Upper lobe of left lung (tissue), 6 donors: ENCODE results near the gene RAD51D. TPM values are rescaled to one million over a fixed set of nuclear protein-coding genes. Genes with fewer than 3 reads are reported as not detected.
"Not testable (repeated sequence)": the region's sequence is repeated elsewhere in the genome, so short reads cannot be mapped to it uniquely, and the experiment has no call there.

Experiments
- ATAC-seq, 2 donors: fragments of 200-7000 bp; cut with Tn5 transposase; one replicate each; pipeline ENCODE4 v1.9.1; 2022; ENCODE audit warnings: mild to moderate bottlenecking in 2 of 2, moderate library complexity in 2 of 2; ENCODE audit not compliant: low FRiP score in 2 of 2
- DNase-seq, 2 donors: peaks; one replicate each; pipeline ENCODE4 v3.0.0-alpha.2; 2019 to 2020
- H3K27ac ChIP-seq, 4 donors: fragments of 200-600 bp; sonication (generic); one replicate each; pipeline ENCODE4 v1.5.1; 2016 to 2019
- H3K27me3 ChIP-seq, 4 donors: fragments of 200-600 bp; sonication (generic); one replicate each; pipeline ENCODE4 v1.5.1; 2017 to 2019
- H3K36me3 ChIP-seq, 4 donors: fragments of 200-600 bp; sonication (generic); one replicate each; pipeline ENCODE4 v1.5.1; 2016 to 2019
- H3K4me1 ChIP-seq, 4 donors: fragments of 200-600 bp; sonication (generic); one replicate each; pipeline ENCODE4 v1.5.1; 2018 to 2019
- H3K4me3 ChIP-seq, 4 donors: fragments of 200-600 bp; sonication (generic); one replicate each; pipeline ENCODE4 v1.5.1; 2017 to 2019; ENCODE audit warnings: mild to moderate bottlenecking in 2 of 4, moderate library complexity in 1 of 4
- H3K9me3 ChIP-seq, 4 donors: fragments of 200-600 bp; sonication (generic); one replicate each; pipeline ENCODE4 v1.5.1; 2018 to 2019
- EP300 ChIP-seq, 4 donors: sonication (generic); formaldehyde crosslinking; IDR thresholded peaks; one replicate each; pipeline ENCODE4 v1.5.1; 2017; ENCODE audit warnings: antibody characterized with exemption in 4 of 4, control low read depth in 2 of 4
- POLR2A ChIP-seq, 4 donors: fragments of 450-650 bp; IDR thresholded peaks; one replicate each; pipeline ENCODE4 v1.5.1; 2016 to 2017; ENCODE audit warnings: antibody characterized with exemption in 4 of 4, mild to moderate bottlenecking in 2 of 4
- POLR2AphosphoS5 ChIP-seq, 2 donors: sonication (generic); formaldehyde crosslinking; IDR thresholded peaks; one replicate each; pipeline ENCODE4 v1.5.1; 2017; ENCODE audit warnings: antibody characterized with exemption in 2 of 2
- WGBS, 2 donors: methylation state at CpG; one replicate each; pipeline ENCODE4 v1.1.5; 2017 to 2018; 5-methylcytosine and 5-hydroxymethylcytosine counted together
- small RNA-seq, 4 donors: library from RNA; depleted of rRNA; stranded (forward); fragments of <200 nt; gene quantifications; one replicate each; pipeline ENCODE3, GENCODE V24; 2016
- total RNA-seq, 6 donors: library from RNA; depleted of rRNA in 4 of 6; stranded (reverse); fragments of >200 nt in 4 of 6; gene quantifications; one replicate each; pipeline versions ENCODE4 v1.1.0 to v1.2.1, GENCODE V29; 2016 to 2021
- TF ChIP-seq, protein P1 (sequence below), 6 experiments: fragments of 450-650 bp in 4 of 6; fragments of 200-600 bp in 2 of 6; sonication (generic) in 2 of 6; IDR thresholded peaks; one replicate each; pipeline ENCODE4 v1.5.1; 2016 to 2019; ENCODE audit warnings: antibody characterized with exemption in 6 of 6
- donor health status: DM: no; HTN: no; CAD: no; lungs with moderate emphysema.
- donor health status: DM: no; HTN: yes; CAD: no; lungs with severe emphysema.

RAD51D gene
- total RNA-seq, 6 donors from 2014 or later: 3.5 to 14.7 (median 7.5) TPM

DNA sequence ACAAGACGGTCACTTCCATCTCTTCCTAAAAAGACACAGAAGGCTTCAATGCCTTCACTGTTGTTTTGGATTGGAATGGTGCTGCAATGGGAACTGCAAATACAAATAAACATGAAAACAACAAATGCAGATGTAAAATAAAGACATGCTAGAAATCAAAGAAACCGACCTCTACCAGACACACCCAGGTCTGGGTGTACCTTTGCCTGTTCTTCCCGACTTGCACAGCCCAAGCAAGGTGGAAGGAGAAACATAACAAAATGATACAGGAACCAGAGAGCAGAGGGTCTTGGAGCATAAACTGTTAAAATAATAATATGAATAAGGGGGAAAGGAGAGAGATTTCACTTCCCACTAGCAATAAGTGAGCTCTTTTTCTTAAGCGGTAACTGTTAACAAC lies 73.4 kb downstream of the RAD51D start:
- H3K4me3 ChIP-seq: no peak overlapping the region
- 78 to 86% methylated on average over 4 of the region's 4 CpGs for WGBS, 2 donors
- no peak for TF ChIP-seq POLR2A (IDR thresholded peaks at IDR 0.05)
- no peak for TF ChIP-seq POLR2AphosphoS5 (IDR thresholded peaks at IDR 0.05)
- TF ChIP-seq EP300 (IDR thresholded peaks at IDR 0.05): no peak
- TF ChIP-seq, protein P1, sequence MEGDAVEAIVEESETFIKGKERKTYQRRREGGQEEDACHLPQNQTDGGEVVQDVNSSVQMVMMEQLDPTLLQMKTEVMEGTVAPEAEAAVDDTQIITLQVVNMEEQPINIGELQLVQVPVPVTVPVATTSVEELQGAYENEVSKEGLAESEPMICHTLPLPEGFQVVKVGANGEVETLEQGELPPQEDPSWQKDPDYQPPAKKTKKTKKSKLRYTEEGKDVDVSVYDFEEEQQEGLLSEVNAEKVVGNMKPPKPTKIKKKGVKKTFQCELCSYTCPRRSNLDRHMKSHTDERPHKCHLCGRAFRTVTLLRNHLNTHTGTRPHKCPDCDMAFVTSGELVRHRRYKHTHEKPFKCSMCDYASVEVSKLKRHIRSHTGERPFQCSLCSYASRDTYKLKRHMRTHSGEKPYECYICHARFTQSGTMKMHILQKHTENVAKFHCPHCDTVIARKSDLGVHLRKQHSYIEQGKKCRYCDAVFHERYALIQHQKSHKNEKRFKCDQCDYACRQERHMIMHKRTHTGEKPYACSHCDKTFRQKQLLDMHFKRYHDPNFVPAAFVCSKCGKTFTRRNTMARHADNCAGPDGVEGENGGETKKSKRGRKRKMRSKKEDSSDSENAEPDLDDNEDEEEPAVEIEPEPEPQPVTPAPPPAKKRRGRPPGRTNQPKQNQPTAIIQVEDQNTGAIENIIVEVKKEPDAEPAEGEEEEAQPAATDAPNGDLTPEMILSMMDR (IDR thresholded peaks at IDR 0.05): no peak
- no peak for ATAC-seq
- H3K9me3 ChIP-seq: no peaks in the 10 kb centered on the region
- H3K27ac ChIP-seq: peak overlapping the region in 1 of 4 donors; percentile 11
- no peaks in the 10 kb centered on the region for H3K27me3 ChIP-seq
- H3K36me3 ChIP-seq: no peaks in the 10 kb centered on the region
- DNase-seq: no peak
- H3K4me1 ChIP-seq: peaks cover 10 to 22% (median 16%) of the 10 kb centered on the region in 4 donors

DNA sequence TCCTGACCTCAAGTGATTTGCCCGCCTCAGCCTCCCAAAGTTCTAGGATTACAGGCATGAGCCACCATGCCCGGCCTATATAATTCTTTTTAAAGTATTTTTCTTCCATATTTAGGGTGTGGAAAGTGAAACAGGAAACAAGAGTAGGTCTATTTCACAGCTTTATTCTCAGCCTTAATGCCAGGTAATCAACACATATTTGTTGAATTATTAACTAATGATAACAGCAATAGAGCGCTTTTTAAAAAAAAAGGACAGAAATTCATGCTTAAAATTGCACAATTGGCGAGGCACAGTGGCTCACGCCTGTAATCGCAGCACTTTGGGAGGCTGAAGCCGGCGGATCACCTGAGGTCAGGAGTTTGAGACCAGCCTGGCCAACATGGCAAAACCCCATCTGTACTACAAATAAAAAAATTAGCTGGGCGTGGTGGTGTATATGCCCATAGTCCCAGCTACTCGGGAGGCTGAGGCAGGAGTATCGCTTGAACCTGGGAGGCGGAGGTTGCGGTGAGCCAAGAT lies 74.1 kb downstream of the RAD51D start:
- not testable (repeated sequence) for DNase-seq, ATAC-seq, H3K27ac ChIP-seq, H3K9me3 ChIP-seq, H3K27me3 ChIP-seq, H3K4me3 ChIP-seq, H3K36me3 ChIP-seq
- peaks cover 3 to 15% (median 11%) of the 10 kb centered on the region in 4 donors for H3K4me1 ChIP-seq
- WGBS, 2 donors: 93 to 95% methylated on average over 13 of the region's 13 CpGs

DNA sequence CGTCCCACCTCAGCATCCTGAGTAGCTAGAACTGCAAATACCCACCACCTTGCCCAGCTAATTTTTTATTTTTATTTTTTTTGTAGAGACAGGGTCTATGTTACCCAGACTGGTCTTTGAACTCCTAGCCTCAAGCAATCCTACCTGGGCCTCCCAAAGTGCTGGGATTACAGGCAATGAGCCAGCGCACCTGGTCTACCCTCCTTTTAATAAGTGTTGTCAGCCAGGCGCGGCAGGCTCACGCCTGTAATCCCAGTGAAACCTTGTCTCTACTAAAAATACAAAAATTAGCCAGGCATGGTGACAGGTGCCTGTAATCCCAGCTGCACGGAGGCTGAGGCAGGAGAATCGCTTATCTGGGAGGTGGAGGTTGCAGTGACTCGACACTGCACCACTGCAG lies 75.5 kb downstream of the RAD51D start:
- ATAC-seq (no peak), DNase-seq (no peak)
- no peaks in the 10 kb centered on the region for H3K9me3 ChIP-seq
- H3K4me3 ChIP-seq: no peak overlapping the region
- 94 to 97% methylated on average over 8 of the region's 8 CpGs for WGBS, 2 donors
- H3K4me1 ChIP-seq: peaks cover 0 to 9% (median 6%) of the 10 kb centered on the region in 4 donors
- H3K27me3 ChIP-seq: no peaks in the 10 kb centered on the region
- TF ChIP-seq POLR2AphosphoS5 (IDR thresholded peaks at IDR 0.05) (no peak), POLR2A (IDR thresholded peaks at IDR 0.05) (no peak), EP300 (IDR thresholded peaks at IDR 0.05) (no peak)
- TF ChIP-seq, protein P1 (IDR thresholded peaks at IDR 0.05): no peak
- no peak overlapping the region for H3K27ac ChIP-seq
- H3K36me3 ChIP-seq: no peaks in the 10 kb centered on the region

Small RNA genes within 50 kb of the gene (small RNA-seq; reads per million reads assigned to genes)
- gene AC004223.1: 0 reads per million in 4 donors
- gene RNU6-840P: 0 reads per million in 4 donors

Other genes with a start within 250 kb of the RAD51D start
- gene CCT6B, start 158.4 kb downstream of the RAD51D start, total RNA-seq: 1 to 10 TPM in 4 of 6 donors, under 1 TPM in 2; 0.54 to 4.5 (median 1.7) TPM
- 10 to 100 TPM in 5 of 6 donors, 1 to 10 TPM in 1; 9.8 to 29.3 (median 14.1) TPM for gene ZNF830, start 158.3 kb downstream of the RAD51D start, total RNA-seq
- gene LIG3, start 139.3 kb downstream of the RAD51D start, total RNA-seq: 10 to 100 TPM; 27.4 to 47.1 (median 29.9) TPM
- gene RFFL, start 56.2 kb downstream of the RAD51D start, total RNA-seq: 10 to 100 TPM; 17.6 to 30.8 (median 25.3) TPM
- not detected for gene FNDC8, start 1.8 kb upstream of the RAD51D start, total RNA-seq
- 10 to 100 TPM in 5 of 6 donors, 1 to 10 TPM in 1; 6.7 to 14.6 (median 11.1) TPM for gene NLE1, start 22.4 kb upstream of the RAD51D start, total RNA-seq
- under 1 TPM in 4 of 6 donors, not detected in 2; 0.10 to 0.61 (median 0.20) TPM for gene UNC45B, start 28.0 kb upstream of the RAD51D start, total RNA-seq
- not detected for gene SLC35G3, start 74.5 kb upstream of the RAD51D start, total RNA-seq
- 10 to 100 TPM; 26.7 to 48.5 (median 43.2) TPM for gene SLFN5, start 123.2 kb upstream of the RAD51D start, total RNA-seq